ENCODE measurements around the gene LBHD1. TPM values are rescaled to one million over a fixed set of nuclear protein-coding genes. Genes with fewer than 3 reads are reported as not detected.
A peak's percentile ranks its signal among the peaks of the same experiment; 100 is the strongest.

Gene LBHD1
- total RNA-seq, 1 experiment from 2014 or later = 10.4 TPM

DNA sequence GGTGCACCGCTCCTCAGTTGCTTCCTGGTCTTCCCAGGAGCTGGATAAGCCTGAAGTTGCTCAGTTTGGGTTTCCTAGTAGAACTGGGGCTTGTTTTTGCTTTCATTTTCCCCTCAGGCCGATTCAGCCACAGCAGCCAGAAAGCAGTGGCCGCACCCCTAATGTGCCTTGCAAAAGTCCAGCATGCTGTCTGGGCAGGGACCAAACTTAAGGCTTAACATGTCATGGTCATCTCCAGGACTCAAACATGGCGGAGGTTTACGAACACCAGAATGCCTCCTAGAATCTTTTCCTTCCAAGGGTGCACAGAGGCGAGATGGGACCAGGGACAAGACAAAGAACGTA lies 37.9 kb upstream of the LBHD1 start:
- Histone ChIP-seq H4K5ac (ENCODE audit: insufficient read length, low read depth, low read length) (peak overlapping the region; percentile 97), H3K4me2 (ENCODE audit: insufficient read depth, insufficient read length, low read length) (peak overlapping the region; percentile 99), H3K9me3 (ENCODE audit: control insufficient read depth, low read depth, low read length) (no peaks in the 10 kb centered on the region), H2AK5ac (ENCODE audit: insufficient read length, low read length) (no peak overlapping the region), H2BK12ac (ENCODE audit: insufficient read length, low read depth, low read length) (no peak overlapping the region), H2BK120ac (ENCODE audit: low read depth, low read length, poor library complexity, severe bottlenecking) (peak overlapping the region; percentile 39), H3K27ac (ENCODE audit: insufficient read length, low read depth, low read length) (peak overlapping the region; percentile 92), H4K8ac (replicated peaks; ENCODE audit: insufficient read length, low read depth, low read length) (no peak overlapping the region), H4K91ac (ENCODE audit: insufficient read length, low read depth, low read length) (peak overlapping the region; percentile 10), H3K4me1 (ENCODE audit: insufficient read depth, low read length) (peaks cover 2% of the 10 kb centered on the region; the same call in 1 of the 2 replicates), H3K79me2 (ENCODE audit: insufficient read depth, low read length) (no peaks in the 10 kb centered on the region; the same call in 1 of the 2 replicates), H3K18ac (ENCODE audit: insufficient read length, low read depth, low read length) (peak overlapping the region; percentile 96), H4K20me1 (ENCODE audit: control insufficient read depth, insufficient read depth, insufficient read length) (no peaks in the 10 kb centered on the region), H3K27me3 (ENCODE audit: insufficient read depth, low read length) (no peaks in the 10 kb centered on the region), H3K23me2 (ENCODE audit: insufficient read length, low read depth, low read length, poor library complexity, severe bottlenecking) (peaks cover 28% of the 10 kb centered on the region), H2AFZ (ENCODE audit: low read length) (no peak overlapping the region), H3K56ac (ENCODE audit: insufficient read length, low read depth, low read length) (peak overlapping the region; percentile 7), H3K14ac (ENCODE audit: insufficient read depth, low read length) (peak overlapping the region; percentile 93; the same call in 1 of the 2 replicates), H2BK20ac (ENCODE audit: low read depth, low read length, poor library complexity, severe bottlenecking) (no peak overlapping the region), H2BK5ac (ENCODE audit: insufficient read length, low read length) (peak overlapping the region; percentile 92), H3K79me1 (ENCODE audit: insufficient read depth, low read depth, low read length, poor library complexity, severe bottlenecking) (no peaks in the 10 kb centered on the region), H3K23ac (ENCODE audit: insufficient read length, low read depth, low read length) (no peak overlapping the region), H3T11ph (ENCODE audit: low read length) (no peak overlapping the region), H3K9ac (ENCODE audit: extremely low read depth, insufficient read length, low read length) (peak overlapping the region; percentile 89), H2BK15ac (ENCODE audit: low read depth, low read length) (no peak overlapping the region), H3K4ac (ENCODE audit: low read depth, low read length) (no peak overlapping the region)
- WGBS (ENCODE audit: extremely low coverage, insufficient read length, low lambda C conversion rate) = no CpG with 5 or more reads among the region's 7 CpGs
- TF ChIP-seq, protein P1, sequence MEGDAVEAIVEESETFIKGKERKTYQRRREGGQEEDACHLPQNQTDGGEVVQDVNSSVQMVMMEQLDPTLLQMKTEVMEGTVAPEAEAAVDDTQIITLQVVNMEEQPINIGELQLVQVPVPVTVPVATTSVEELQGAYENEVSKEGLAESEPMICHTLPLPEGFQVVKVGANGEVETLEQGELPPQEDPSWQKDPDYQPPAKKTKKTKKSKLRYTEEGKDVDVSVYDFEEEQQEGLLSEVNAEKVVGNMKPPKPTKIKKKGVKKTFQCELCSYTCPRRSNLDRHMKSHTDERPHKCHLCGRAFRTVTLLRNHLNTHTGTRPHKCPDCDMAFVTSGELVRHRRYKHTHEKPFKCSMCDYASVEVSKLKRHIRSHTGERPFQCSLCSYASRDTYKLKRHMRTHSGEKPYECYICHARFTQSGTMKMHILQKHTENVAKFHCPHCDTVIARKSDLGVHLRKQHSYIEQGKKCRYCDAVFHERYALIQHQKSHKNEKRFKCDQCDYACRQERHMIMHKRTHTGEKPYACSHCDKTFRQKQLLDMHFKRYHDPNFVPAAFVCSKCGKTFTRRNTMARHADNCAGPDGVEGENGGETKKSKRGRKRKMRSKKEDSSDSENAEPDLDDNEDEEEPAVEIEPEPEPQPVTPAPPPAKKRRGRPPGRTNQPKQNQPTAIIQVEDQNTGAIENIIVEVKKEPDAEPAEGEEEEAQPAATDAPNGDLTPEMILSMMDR (conservative IDR thresholded peaks at IDR 0.05) = no peak
- peak overlapping the region; percentile 100 for H3K27ac Mint-ChIP-seq
- peaks cover 47 to 56% of the 10 kb centered on the region in 2 experiments for H3K4me1 Mint-ChIP-seq
- H3K4me3 Mint-ChIP-seq = peak overlapping the region; percentile 84 to 91
- no peak for DNase-seq
- no peaks in the 10 kb centered on the region for H3K27me3 Mint-ChIP-seq (ENCODE audit: low read depth)
- H3K9me3 Mint-ChIP-seq = no peaks in the 10 kb centered on the region; a peak in 1 of 5 replicates
- H3K36me3 Mint-ChIP-seq (ENCODE audit: insufficient read depth in 1 of 3, low read depth in 3 of 3) = peaks cover 23 to 50% (median 43%) of the 10 kb centered on the region in 3 experiments

All from H9 (cell line).